Sigmoid colon (tissue), 7 donors: Measurements from ENCODE around the gene PDGFD. TPM values are rescaled to one million over a fixed set of nuclear protein-coding genes. Genes with fewer than 3 reads are reported as not detected.

Experiments
- DNase-seq: peaks from one replicate; pipeline ENCODE4 v3.0.0-alpha.2; 2019
- H3K27ac ChIP-seq, 4 donors: fragments of 200-600 bp; sonication (generic); one replicate each; pipeline ENCODE4 v1.5.1; 2016 to 2019; ENCODE audit warnings: mild to moderate bottlenecking in 1 of 4
- H3K27me3 ChIP-seq, 3 donors: fragments of 200-600 bp; sonication (generic); one replicate each; pipeline ENCODE4 v1.5.1; 2019; ENCODE audit warnings: mild to moderate bottlenecking in 1 of 3
- H3K36me3 ChIP-seq, 4 donors: fragments of 200-600 bp; sonication (generic); one replicate each; pipeline ENCODE4 v1.5.1; 2016 to 2019
- H3K4me1 ChIP-seq, 4 donors: fragments of 200-600 bp; sonication (generic); one replicate each; pipeline ENCODE4 v1.5.1; 2017 to 2019
- H3K4me3 ChIP-seq, 4 donors: fragments of 200-600 bp; sonication (generic); one replicate each; pipeline ENCODE4 v1.5.1; 2017 to 2019; ENCODE audit warnings: mild to moderate bottlenecking in 2 of 4, moderate library complexity in 1 of 4
- H3K9me3 ChIP-seq, 4 donors: fragments of 200-600 bp in 3 of 4; sonication (generic) in 3 of 4; one replicate each; pipeline versions ENCODE4 v1.5.1 to v1.6.1; 2013 to 2019
- EP300 ChIP-seq, 4 donors: sonication (generic); formaldehyde crosslinking; IDR thresholded peaks; one replicate each; pipeline ENCODE4 v1.6.1; 2017; ENCODE audit warnings: antibody characterized with exemption in 4 of 4
- POLR2A ChIP-seq, 2 donors: fragments of 450-650 bp; IDR thresholded peaks; one replicate each; pipeline ENCODE4 v1.6.1; 2016; ENCODE audit warnings: antibody characterized with exemption in 2 of 2, mild to moderate bottlenecking in 2 of 2, moderate library complexity in 2 of 2
- POLR2AphosphoS5 ChIP-seq, 4 donors: sonication (generic); formaldehyde crosslinking; IDR thresholded peaks; one replicate each; pipeline ENCODE4 v1.6.1; 2017; ENCODE audit warnings: antibody characterized with exemption in 4 of 4
- WGBS, 2 donors: extraction: QIAGEN DNeasy Blood & Tissue Kit; methylation state at CpG; one replicate each; pipeline ENCODE4 v1.1.7; 2013; 5-methylcytosine and 5-hydroxymethylcytosine counted together
- intact Hi-C: fragments of 100-400 bp; cut with DNase I; formaldehyde crosslinking; loops from one replicate; pipeline ENCODE4 v1.15.1; 2023
- polyA plus RNA-seq, 3 donors: library from polyadenylated mRNA; stranded (reverse); fragments of 200-250 nt; gene quantifications; one replicate each; pipeline ENCODE4 v1.2.3, GENCODE V29; 2013
- total RNA-seq, 4 donors: library from RNA; depleted of rRNA; stranded (reverse); fragments of >200 nt; gene quantifications; one replicate each; pipeline ENCODE4 v1.1.0, GENCODE V29; 2016
- TF ChIP-seq, protein P1 (sequence below), 4 experiments: fragments of 450-650 bp in 3 of 4; fragments of 200-600 bp in 1 of 4; IDR thresholded peaks; one replicate each; pipeline ENCODE4 v1.5.1; 2016 to 2019; ENCODE audit warnings: antibody characterized with exemption in 4 of 4, mild to moderate bottlenecking in 3 of 4, moderate library complexity in 2 of 4
- donor health status: healthy with polysubstance abuse.
- donor health status: Bipolar disorder and iron deficiency.
- donor health status: healthy.

PDGFD gene
- total and polyA plus RNA-seq, 7 donors = 0.69 to 11.6 (median 7.9) TPM

DNA sequence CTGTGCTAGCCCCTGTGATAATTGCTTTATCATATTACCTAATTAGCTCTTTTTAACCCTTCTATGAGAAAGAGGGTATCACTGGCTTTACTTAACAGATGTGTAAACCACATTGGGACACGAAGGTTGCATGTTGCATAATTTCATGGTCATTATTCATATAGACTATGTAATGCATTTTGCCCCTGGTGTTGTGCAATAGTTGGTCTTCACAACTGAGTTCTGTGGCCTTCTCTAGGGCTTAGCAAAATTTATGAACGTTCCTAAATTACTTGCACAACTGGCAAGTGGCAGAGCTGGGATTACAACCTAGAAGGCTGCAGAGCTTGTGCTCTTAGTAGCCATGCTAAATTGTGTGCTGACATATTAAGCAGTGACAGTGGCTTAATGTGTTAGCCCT is 34.6 kb upstream of the PDGFD start:
- no peaks in the 10 kb centered on the region for H3K27me3 ChIP-seq
- H3K4me3 ChIP-seq = no peak overlapping the region
- no peaks in the 10 kb centered on the region for H3K9me3 ChIP-seq
- no peaks in the 10 kb centered on the region for H3K4me1 ChIP-seq
- intact Hi-C loops = no loop called here
- no peak for TF ChIP-seq POLR2A (IDR thresholded peaks at IDR 0.05)
- TF ChIP-seq POLR2AphosphoS5 (IDR thresholded peaks at IDR 0.05) = no peak
- TF ChIP-seq EP300 (IDR thresholded peaks at IDR 0.05) = no peak
- TF ChIP-seq, protein P1, sequence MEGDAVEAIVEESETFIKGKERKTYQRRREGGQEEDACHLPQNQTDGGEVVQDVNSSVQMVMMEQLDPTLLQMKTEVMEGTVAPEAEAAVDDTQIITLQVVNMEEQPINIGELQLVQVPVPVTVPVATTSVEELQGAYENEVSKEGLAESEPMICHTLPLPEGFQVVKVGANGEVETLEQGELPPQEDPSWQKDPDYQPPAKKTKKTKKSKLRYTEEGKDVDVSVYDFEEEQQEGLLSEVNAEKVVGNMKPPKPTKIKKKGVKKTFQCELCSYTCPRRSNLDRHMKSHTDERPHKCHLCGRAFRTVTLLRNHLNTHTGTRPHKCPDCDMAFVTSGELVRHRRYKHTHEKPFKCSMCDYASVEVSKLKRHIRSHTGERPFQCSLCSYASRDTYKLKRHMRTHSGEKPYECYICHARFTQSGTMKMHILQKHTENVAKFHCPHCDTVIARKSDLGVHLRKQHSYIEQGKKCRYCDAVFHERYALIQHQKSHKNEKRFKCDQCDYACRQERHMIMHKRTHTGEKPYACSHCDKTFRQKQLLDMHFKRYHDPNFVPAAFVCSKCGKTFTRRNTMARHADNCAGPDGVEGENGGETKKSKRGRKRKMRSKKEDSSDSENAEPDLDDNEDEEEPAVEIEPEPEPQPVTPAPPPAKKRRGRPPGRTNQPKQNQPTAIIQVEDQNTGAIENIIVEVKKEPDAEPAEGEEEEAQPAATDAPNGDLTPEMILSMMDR (IDR thresholded peaks at IDR 0.05) = no peak
- DNase-seq = no peak
- H3K27ac ChIP-seq = no peak overlapping the region
- 63 to 76% methylated on average over 2 of the region's 2 CpGs for WGBS, 2 donors
- H3K36me3 ChIP-seq = no peaks in the 10 kb centered on the region

- Histone ChIP-seq H3K9me3 (no peaks in the 10 kb centered on the region), H3K4me3 (no peak overlapping the region), H3K27ac (no peak overlapping the region), H3K36me3 (no peaks in the 10 kb centered on the region), H3K27me3 (no peaks in the 10 kb centered on the region), H3K4me1 (no peaks in the 10 kb centered on the region)
- DNase-seq = no peak
- TF ChIP-seq POLR2AphosphoS5 (IDR thresholded peaks at IDR 0.05) = no peak
- TF ChIP-seq, protein P1 (IDR thresholded peaks at IDR 0.05) = no peak
- no peak for TF ChIP-seq POLR2A (IDR thresholded peaks at IDR 0.05)
- no peak for TF ChIP-seq EP300 (IDR thresholded peaks at IDR 0.05)
- intact Hi-C loops = no loop called here
- 93 to 97% methylated on average over 3 of the region's 3 CpGs for WGBS, 2 donors
Observed at GRCh38 chr11:104191124-104191523, 27.2 kb upstream of the PDGFD start.

- Histone ChIP-seq H3K27ac (no peak overlapping the region), H3K9me3 (no peaks in the 10 kb centered on the region), H3K36me3 (no peaks in the 10 kb centered on the region), H3K27me3 (no peaks in the 10 kb centered on the region), H3K4me3 (no peak overlapping the region), H3K4me1 (no peaks in the 10 kb centered on the region)
- DNase-seq = no peak
- intact Hi-C loops = no loop called here
- TF ChIP-seq POLR2A (IDR thresholded peaks at IDR 0.05) (no peak), EP300 (IDR thresholded peaks at IDR 0.05) (no peak), POLR2AphosphoS5 (IDR thresholded peaks at IDR 0.05) (no peak)
- TF ChIP-seq, protein P1 (IDR thresholded peaks at IDR 0.05) = no peak
Observed at GRCh38 chr11:104183593-104183992, 19.6 kb upstream of the PDGFD start.

DNA sequence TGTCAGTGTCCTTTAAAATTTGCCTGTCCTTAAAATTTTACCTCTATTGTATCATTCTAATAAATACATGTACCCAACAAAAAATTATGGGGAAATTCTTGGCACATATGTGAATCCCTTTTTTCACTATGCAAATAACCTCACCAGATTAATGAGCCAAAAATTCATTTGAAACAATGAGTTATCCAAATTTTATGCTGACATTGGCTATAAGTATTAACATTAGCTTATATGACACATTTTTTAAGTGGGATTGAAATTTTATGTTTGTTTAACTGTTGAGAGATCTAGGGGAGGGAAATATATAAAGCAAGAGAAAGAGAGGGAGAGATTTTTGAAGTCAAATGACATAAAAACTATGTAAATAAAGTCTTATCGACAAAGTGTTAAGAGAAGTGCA is 11.8 kb upstream of the PDGFD start:
- Histone ChIP-seq H3K27me3 (no peaks in the 10 kb centered on the region), H3K4me1 (no peaks in the 10 kb centered on the region), H3K4me3 (no peak overlapping the region), H3K9me3 (no peaks in the 10 kb centered on the region), H3K27ac (no peak overlapping the region), H3K36me3 (no peaks in the 10 kb centered on the region)
- intact Hi-C loops = no loop called here
- 19 to 67% methylated on average over 1 of the region's 1 CpG for WGBS, 2 donors
- TF ChIP-seq POLR2AphosphoS5 (IDR thresholded peaks at IDR 0.05) = no peak
- DNase-seq = no peak

DNA sequence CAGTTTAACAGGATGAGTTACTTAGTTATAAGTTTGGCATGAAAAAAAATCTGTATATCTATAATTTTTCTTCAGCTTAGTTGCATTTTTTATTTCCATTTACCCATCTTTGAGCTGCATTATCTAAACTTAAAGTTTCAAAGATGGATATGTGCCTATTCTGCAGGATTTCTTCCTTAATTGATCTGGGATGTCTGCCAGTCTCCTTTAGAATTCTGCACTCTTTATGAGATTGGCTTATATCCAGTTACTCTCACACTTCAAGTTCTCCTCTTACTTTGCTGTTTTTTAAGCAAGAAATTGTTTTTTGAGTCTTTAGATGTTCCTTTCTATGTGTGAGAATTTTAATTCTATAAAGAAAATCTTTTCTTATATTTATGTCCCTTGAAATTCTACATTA is 5.1 kb upstream of the PDGFD start:
- DNase-seq = no peak
- TF ChIP-seq, protein P1 (IDR thresholded peaks at IDR 0.05) = no peak
- no peak for TF ChIP-seq POLR2A (IDR thresholded peaks at IDR 0.05)
- TF ChIP-seq POLR2AphosphoS5 (IDR thresholded peaks at IDR 0.05) = no peak
- no peak for TF ChIP-seq EP300 (IDR thresholded peaks at IDR 0.05)
- Histone ChIP-seq H3K27ac (no peak overlapping the region), H3K4me1 (peaks cover 0 to 3% (median under 1%) of the 10 kb centered on the region in 4 donors), H3K27me3 (no peaks in the 10 kb centered on the region), H3K36me3 (no peaks in the 10 kb centered on the region), H3K4me3 (no peak overlapping the region), H3K9me3 (no peaks in the 10 kb centered on the region)
- intact Hi-C loops = no loop called here
